Stomach (tissue), 4 donors: ENCODE measurements around the gene PDE4D.
A peak's percentile ranks its signal among the peaks of the same experiment; 100 is the strongest.

Source experiments
- CTCF ChIP-seq, 7 experiments: fragments of 450-650 bp in 4 of 7; fragments of 200-600 bp in 3 of 7; sonication (generic) in 3 of 7; IDR thresholded peaks; one replicate each; pipeline ENCODE4 v1.5.1; 2016 to 2019; ENCODE audit warnings: antibody characterized with exemption in 7 of 7, control low read depth in 2 of 7, mild to moderate bottlenecking in 1 of 7
- POLR2A ChIP-seq, 4 donors: fragments of 450-650 bp; IDR thresholded peaks; one replicate each; pipeline ENCODE4 v1.6.1; 2016; ENCODE audit warnings: antibody characterized with exemption in 4 of 4, control low read depth in 2 of 4, mild to moderate bottlenecking in 1 of 4, moderate library complexity in 1 of 4
- POLR2AphosphoS5 ChIP-seq, 3 donors: sonication (generic); formaldehyde crosslinking; IDR thresholded peaks; one replicate each; pipeline ENCODE4 v1.6.1; 2016; ENCODE audit warnings: antibody characterized with exemption in 3 of 3

GRCh38 chr5:59356813-59357380 is 536.6 kb downstream of the PDE4D start:
- TF ChIP-seq CTCF (IDR thresholded peaks at IDR 0.05) (no peak), POLR2AphosphoS5 (IDR thresholded peaks at IDR 0.05) (peak in 1 of 3 donors; percentile 8), POLR2A (IDR thresholded peaks at IDR 0.05) (no peak)
